Measurements from ENCODE around the gene PKDCC. TPM values are rescaled to one million over a fixed set of nuclear protein-coding genes. Genes with fewer than 3 reads are reported as not detected.
A peak's percentile ranks its signal among the peaks of the same experiment; 100 is the strongest.
"Not testable (repeated sequence)": the region's sequence is repeated elsewhere in the genome, so short reads cannot be mapped to it uniquely, and the experiment has no call there.

Gene PKDCC
- total and polyA plus RNA-seq, 4 donors = 73.6 to 131 (median 103) TPM

GRCh38 chr2:42061839-42062238 lies 14.0 kb downstream of the PKDCC start:
- Histone ChIP-seq H3K9ac (ENCODE audit: insufficient read depth in 1 of 2, low read length in 2 of 2) (no peak overlapping the region), H3K27me3 (ENCODE audit: control insufficient read depth in 3 of 3, insufficient read depth in 3 of 3, low read length in 2 of 3) (no peaks in the 10 kb centered on the region), H3K4me3 (no peak overlapping the region), H3K9me3 (ENCODE audit: control insufficient read depth in 4 of 4, insufficient read depth in 3 of 4, low read length in 3 of 4) (no peaks in the 10 kb centered on the region), H3K27ac (ENCODE audit: low read depth in 1 of 2, low read length in 1 of 2) (peak overlapping the region in 1 of 2 donors; percentile 48), H3K36me3 (ENCODE audit: control insufficient read depth in 4 of 4, insufficient read depth in 4 of 4, low read length in 4 of 4) (peaks cover 0 to 16% (median 11%) of the 10 kb centered on the region in 4 donors), H3K4me1 (ENCODE audit: control insufficient read depth in 5 of 5, insufficient read depth in 5 of 5, low read length in 5 of 5) (peaks cover 5 to 39% (median 17%) of the 10 kb centered on the region in 5 donors)
- WGBS, 2 donors = 72 to 77% methylated on average over 1 of the region's 1 CpG
- no peak for ATAC-seq (ENCODE audit: insufficient read depth, low FRiP score)
- no peak for TF ChIP-seq CTCF (IDR thresholded peaks at IDR 0.05; ENCODE audit: control extremely low read depth, extremely low read depth)
- DNase-seq = no peak

GRCh38 chr2:42063431-42064171 lies 15.8 kb downstream of the PKDCC start:
- H3K36me3 ChIP-seq (ENCODE audit: control insufficient read depth in 4 of 4, insufficient read depth in 4 of 4, low read length in 4 of 4) = peaks cover 0 to 4% (median under 1%) of the 10 kb centered on the region in 4 donors
- DNase-seq (peak; percentile 64 to 93 (median 85)), ATAC-seq (ENCODE audit: insufficient read depth, low FRiP score) (peak; percentile 19)
- no peak overlapping the region for H3K4me3 ChIP-seq
- H3K27ac ChIP-seq (ENCODE audit: low read depth in 1 of 2, low read length in 1 of 2) = peak overlapping the region in 1 of 2 donors; percentile 50
- no peaks in the 10 kb centered on the region for H3K27me3 ChIP-seq (ENCODE audit: control insufficient read depth in 3 of 3, insufficient read depth in 3 of 3, low read length in 2 of 3)
- 55 to 75% methylated on average over 5 of the region's 5 CpGs for WGBS, 2 donors
- no peak for TF ChIP-seq CTCF (IDR thresholded peaks at IDR 0.05; ENCODE audit: control extremely low read depth, extremely low read depth)
- H3K4me1 ChIP-seq (ENCODE audit: control insufficient read depth in 5 of 5, insufficient read depth in 5 of 5, low read length in 5 of 5) = peaks cover 5 to 47% (median 24%) of the 10 kb centered on the region in 5 donors
- no peak overlapping the region for H3K9ac ChIP-seq (ENCODE audit: insufficient read depth in 1 of 2, low read length in 2 of 2)
- H3K9me3 ChIP-seq (ENCODE audit: control insufficient read depth in 4 of 4, insufficient read depth in 3 of 4, low read length in 3 of 4) = no peaks in the 10 kb centered on the region

DNA sequence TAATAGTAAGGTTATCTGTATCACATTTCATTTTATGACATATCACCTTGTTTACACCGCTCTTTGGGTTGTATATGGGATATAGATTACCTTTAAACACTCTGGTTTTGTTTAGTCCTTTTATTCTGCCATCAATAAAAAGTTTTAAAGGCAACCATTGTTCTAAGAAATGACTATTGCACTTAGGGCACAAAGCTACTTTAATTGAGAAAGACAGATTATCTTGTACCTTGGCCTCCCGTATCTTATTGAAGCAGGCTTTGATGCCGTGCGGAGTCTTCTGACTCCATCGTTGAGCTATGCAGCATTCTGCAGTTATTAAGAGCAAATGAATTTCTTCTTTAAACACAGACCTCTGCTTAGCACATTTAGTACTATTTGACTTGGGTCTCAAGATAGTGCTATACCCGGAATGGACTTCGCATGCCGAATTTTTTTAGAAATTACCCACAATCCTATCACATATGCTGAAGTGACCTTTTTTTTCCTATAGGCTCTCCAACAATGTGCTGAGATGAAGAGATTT lies 16.7 kb downstream of the PKDCC start:
- ATAC-seq (ENCODE audit: insufficient read depth, low FRiP score) (no peak), DNase-seq (peak in 2 of 3 donors; percentile 74)
- Histone ChIP-seq H3K4me3 (no peak overlapping the region), H3K4me1 (ENCODE audit: control insufficient read depth in 5 of 5, insufficient read depth in 5 of 5, low read length in 5 of 5) (peaks cover 7 to 52% (median 28%) of the 10 kb centered on the region in 5 donors), H3K27ac (ENCODE audit: low read depth in 1 of 2, low read length in 1 of 2) (no peak overlapping the region), H3K9ac (ENCODE audit: insufficient read depth in 1 of 2, low read length in 2 of 2) (peak overlapping the region in 1 of 2 donors; percentile 26), H3K27me3 (ENCODE audit: control insufficient read depth in 3 of 3, insufficient read depth in 3 of 3, low read length in 2 of 3) (no peaks in the 10 kb centered on the region), H3K9me3 (ENCODE audit: control insufficient read depth in 4 of 4, insufficient read depth in 3 of 4, low read length in 3 of 4) (no peaks in the 10 kb centered on the region), H3K36me3 (ENCODE audit: control insufficient read depth in 4 of 4, insufficient read depth in 4 of 4, low read length in 4 of 4) (peaks cover 0 to 2% (median 0%) of the 10 kb centered on the region in 4 donors)
- TF ChIP-seq CTCF (IDR thresholded peaks at IDR 0.05; ENCODE audit: control extremely low read depth, extremely low read depth) = no peak
- WGBS, 2 donors = 47 to 83% methylated on average over 8 of the region's 8 CpGs

GRCh38 chr2:42065753-42066152 lies 17.9 kb downstream of the PKDCC start:
- not testable (repeated sequence) for H3K27me3 ChIP-seq (ENCODE audit: control insufficient read depth in 3 of 3, insufficient read depth in 3 of 3, low read length in 2 of 3); ATAC-seq (ENCODE audit: insufficient read depth, low FRiP score); H3K36me3 ChIP-seq (ENCODE audit: control insufficient read depth in 4 of 4, insufficient read depth in 4 of 4, low read length in 4 of 4); H3K9me3 ChIP-seq (ENCODE audit: control insufficient read depth in 4 of 4, insufficient read depth in 3 of 4, low read length in 3 of 4); H3K9ac ChIP-seq (ENCODE audit: insufficient read depth in 1 of 2, low read length in 2 of 2); DNase-seq; H3K4me3 ChIP-seq; H3K27ac ChIP-seq (ENCODE audit: low read depth in 1 of 2, low read length in 1 of 2)
- WGBS, 2 donors = 92 to 96% methylated on average over 5 of the region's 5 CpGs
- H3K4me1 ChIP-seq (ENCODE audit: control insufficient read depth in 5 of 5, insufficient read depth in 5 of 5, low read length in 5 of 5) = peaks cover 6 to 44% (median 27%) of the 10 kb centered on the region in 5 donors

- H3K27ac ChIP-seq (ENCODE audit: low read depth in 1 of 2, low read length in 1 of 2); H3K9ac ChIP-seq (ENCODE audit: insufficient read depth in 1 of 2, low read length in 2 of 2); H3K27me3 ChIP-seq (ENCODE audit: control insufficient read depth in 3 of 3, insufficient read depth in 3 of 3, low read length in 2 of 3); H3K4me3 ChIP-seq; H3K9me3 ChIP-seq (ENCODE audit: control insufficient read depth in 4 of 4, insufficient read depth in 3 of 4, low read length in 3 of 4); DNase-seq; H3K36me3 ChIP-seq (ENCODE audit: control insufficient read depth in 4 of 4, insufficient read depth in 4 of 4, low read length in 4 of 4); ATAC-seq (ENCODE audit: insufficient read depth, low FRiP score): not testable (repeated sequence)
- H3K4me1 ChIP-seq (ENCODE audit: control insufficient read depth in 5 of 5, insufficient read depth in 5 of 5, low read length in 5 of 5) = peaks cover 2 to 36% (median 24%) of the 10 kb centered on the region in 5 donors
- WGBS, 2 donors = 95 to 97% methylated on average over 8 to 9 of the region's 9 CpGs
These were observed 19.2 kb downstream of the PKDCC start for GRCh38 chr2:42067001-42067400.
